AG10803 (cell line): ENCODE data around the gene RALBP1.

Experiments
- DNase-seq: peaks from one replicate; pipeline ENCODE4 v3.0.0; 2010; ENCODE audit warnings: low read depth
- H3K4me3 ChIP-seq: 2 replicates; pipeline ENCODE4 v1.5.1; 2011; ENCODE audit warnings: mild to moderate bottlenecking, low read length, control low read depth
- CTCF ChIP-seq: conservative IDR thresholded peaks from 2 replicates; pipeline ENCODE4 v1.5.1; 2011; ENCODE audit warnings: mild to moderate bottlenecking, low read length, control low read depth, inconsistent platforms

RALBP1 gene

GRCh38 chr18:9537677-9538076 is 62.4 kb downstream of the RALBP1 start:
- TF ChIP-seq CTCF: no peak
- DNase-seq: no peak
- no peak overlapping the region for H3K4me3 ChIP-seq

GRCh38 chr18:9539283-9539682 is 64.0 kb downstream of the RALBP1 start:
- no peak overlapping the region for H3K4me3 ChIP-seq
- TF ChIP-seq CTCF: no peak
- DNase-seq: peak; percentile 36

- no peak for TF ChIP-seq CTCF
- DNase-seq: no peak
- no peak overlapping the region for H3K4me3 ChIP-seq
Measured at GRCh38 chr18:9539938-9540337, 64.6 kb downstream of the RALBP1 start.

- no peak for TF ChIP-seq CTCF
- H3K4me3 ChIP-seq: no peak overlapping the region
- no peak for DNase-seq
Measured at GRCh38 chr18:9542924-9543323, 67.6 kb downstream of the RALBP1 start.

GRCh38 chr18:9545029-9545428 is 69.7 kb downstream of the RALBP1 start:
- no peak for DNase-seq
- no peak overlapping the region for H3K4me3 ChIP-seq
- no peak for TF ChIP-seq CTCF

- DNase-seq: no peak
- TF ChIP-seq CTCF: no peak
- no peak overlapping the region for H3K4me3 ChIP-seq
Measured at GRCh38 chr18:9546468-9546867, 71.2 kb downstream of the RALBP1 start.

- no peak for TF ChIP-seq CTCF
- no peak overlapping the region for H3K4me3 ChIP-seq
- no peak for DNase-seq
Measured at GRCh38 chr18:9547782-9548181, 72.5 kb downstream of the RALBP1 start.
